HG03575 (cell line): ENCODE data around the gene MORN1.

Source experiments
- ATAC-seq: cut with Tn5 transposase; IDR thresholded peaks from one replicate; pipeline ENCODE4 v1.9.1; 2021; ENCODE audit not compliant: unreplicated experiment, insufficient number of reproducible peaks, low FRiP score; ENCODE audit errors: extremely low read depth

Gene MORN1

GRCh38 chr1:2407166-2407990 lies 16.0 kb upstream of the MORN1 start:
- ATAC-seq = no peak

GRCh38 chr1:2406451-2407041 lies 15.2 kb upstream of the MORN1 start:
- no peak for ATAC-seq

GRCh38 chr1:2405588-2406295 lies 14.4 kb upstream of the MORN1 start:
- ATAC-seq = no peak

DNA sequence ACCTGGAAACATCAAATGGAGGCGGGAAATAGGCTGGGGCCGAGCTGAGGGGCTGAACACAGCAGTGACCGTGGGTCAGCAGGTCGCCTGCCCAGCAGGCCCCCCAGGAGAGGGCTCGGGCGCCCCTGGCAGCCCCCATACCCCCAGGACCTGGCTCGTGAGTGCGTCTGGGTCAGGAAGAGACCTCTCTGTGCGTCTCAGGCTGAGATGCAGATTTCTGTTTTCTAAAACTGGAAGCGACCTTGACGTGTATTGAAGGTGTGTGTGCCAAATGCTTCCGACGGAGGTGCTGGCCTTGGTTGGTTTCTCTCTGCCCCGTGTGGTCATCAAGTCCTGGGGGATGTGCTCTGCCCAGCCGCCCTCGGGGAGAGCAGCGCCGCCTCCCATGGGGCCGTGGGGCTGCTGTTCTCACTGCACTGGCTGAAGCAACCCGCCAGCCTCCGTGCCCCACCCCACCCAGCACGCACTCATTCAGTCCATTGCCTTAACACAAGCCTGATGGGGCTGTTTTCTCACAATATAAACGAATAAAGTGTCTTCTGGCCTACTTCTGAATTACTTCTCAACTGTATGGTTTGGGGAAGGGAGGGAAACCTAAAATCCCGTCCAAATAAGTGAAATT lies 13.6 kb upstream of the MORN1 start:
- ATAC-seq = no peak

- ATAC-seq = no peak
Measured at GRCh38 chr1:2404142-2404889, 13.0 kb upstream of the MORN1 start.

- no peak for ATAC-seq
Measured at GRCh38 chr1:2403273-2403672, 11.9 kb upstream of the MORN1 start.

DNA sequence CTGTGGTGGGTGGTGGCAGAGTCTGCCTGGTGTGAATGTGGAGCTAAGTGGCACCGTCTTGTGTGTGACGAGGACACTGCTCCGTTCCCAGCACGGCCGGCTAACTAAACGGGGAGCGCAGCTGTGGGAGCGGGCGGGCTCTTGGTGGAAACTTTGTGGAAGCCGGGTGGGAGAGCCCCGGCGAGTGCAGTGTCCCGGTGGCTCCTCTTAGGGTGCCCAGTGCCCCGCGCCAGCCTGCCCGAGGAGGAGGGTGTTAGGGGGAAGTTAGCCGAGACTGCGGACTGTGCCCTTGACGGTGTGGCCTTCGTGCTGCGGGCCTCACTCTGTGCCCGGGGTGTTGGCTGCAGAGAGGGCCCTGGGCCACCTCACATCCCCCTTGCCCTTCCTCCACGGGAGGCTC lies 11.1 kb upstream of the MORN1 start:
- ATAC-seq = no peak

GRCh38 chr1:2400950-2401649 lies 9.7 kb upstream of the MORN1 start:
- ATAC-seq = no peak

- ATAC-seq = no peak
Measured at GRCh38 chr1:2400576-2400909, 9.2 kb upstream of the MORN1 start.

- no peak for ATAC-seq
Measured at GRCh38 chr1:2399890-2400575, 8.7 kb upstream of the MORN1 start.

- ATAC-seq = no peak
Measured at GRCh38 chr1:2398871-2399270, 7.5 kb upstream of the MORN1 start.

DNA sequence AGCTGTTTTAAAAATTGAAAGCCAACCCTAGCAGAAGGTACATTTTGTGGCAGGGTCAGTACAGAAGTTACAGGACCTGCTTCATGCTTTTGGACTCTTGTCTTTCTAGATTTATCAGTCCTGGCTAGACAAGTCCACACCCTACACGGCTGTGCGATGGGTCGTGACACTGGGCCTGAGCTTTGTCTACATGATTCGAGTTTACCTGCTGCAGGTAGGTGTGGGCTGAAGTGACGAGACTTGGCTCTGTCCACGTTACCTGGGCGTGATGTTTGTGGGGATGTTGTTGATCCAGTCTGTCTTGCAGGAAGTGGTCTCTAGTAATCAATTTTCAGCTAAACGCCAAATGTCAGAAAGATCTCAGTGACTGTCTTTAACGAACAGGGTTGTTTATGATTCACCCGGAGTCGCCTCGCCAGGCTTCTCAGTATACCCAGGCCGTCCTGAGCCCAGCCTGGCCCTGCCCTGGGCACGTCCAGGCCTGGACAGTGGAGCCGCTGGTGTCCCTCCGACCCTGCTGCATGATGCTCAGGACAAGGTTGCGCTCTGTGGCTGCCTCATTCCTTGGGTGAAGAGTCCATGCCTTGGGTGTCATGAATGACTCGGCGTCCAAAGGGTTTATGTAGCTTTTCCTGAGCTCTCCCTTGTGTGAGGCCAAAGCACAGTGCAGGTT lies 5.8 kb upstream of the MORN1 start:
- no peak for ATAC-seq

DNA sequence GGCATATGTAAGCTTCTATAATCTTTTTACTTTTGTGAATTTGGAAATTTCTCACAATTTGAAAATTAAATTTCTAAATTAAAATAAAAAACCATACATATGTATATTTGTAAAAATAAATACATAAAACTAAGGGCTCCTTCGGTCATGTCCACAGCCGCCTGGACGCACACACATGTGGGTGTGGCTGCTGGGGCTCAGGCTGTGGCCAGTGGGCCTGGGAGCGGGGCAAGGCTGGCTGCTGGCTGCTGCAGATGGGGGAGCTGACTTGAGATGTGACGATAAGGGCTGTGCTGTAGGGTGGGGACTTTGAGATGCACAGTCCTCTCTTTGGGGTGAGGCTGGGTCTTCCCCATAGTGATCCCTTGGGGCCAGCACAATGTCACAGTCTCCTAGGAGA lies 5.1 kb upstream of the MORN1 start:
- no peak for ATAC-seq

GRCh38 chr1:2396059-2396458 lies 4.7 kb upstream of the MORN1 start:
- no peak for ATAC-seq

- no peak for ATAC-seq
Measured at GRCh38 chr1:2395245-2395644, 3.9 kb upstream of the MORN1 start.

DNA sequence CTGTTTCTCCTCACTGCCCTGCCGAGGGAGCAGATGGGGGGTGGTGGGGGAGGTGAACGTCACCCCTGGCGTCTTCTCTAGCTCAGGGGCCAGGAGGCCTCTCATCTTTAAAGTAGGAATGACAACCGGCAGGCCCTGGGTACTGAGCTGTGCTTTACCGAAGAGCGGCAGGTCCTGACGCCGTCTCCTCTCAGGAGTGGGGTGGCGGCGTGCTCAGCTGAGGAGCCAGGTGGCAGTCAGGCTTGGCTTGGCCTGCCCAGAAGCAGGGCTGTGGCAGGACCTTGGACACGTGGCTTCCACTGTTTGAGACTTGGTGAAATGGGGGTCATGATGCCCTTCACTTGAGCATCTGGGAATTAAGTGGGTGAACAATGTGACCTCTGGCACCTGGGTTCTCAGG lies 3.4 kb upstream of the MORN1 start:
- ATAC-seq = no peak

GRCh38 chr1:2394220-2394619 lies 2.9 kb upstream of the MORN1 start:
- no peak for ATAC-seq

- no peak for ATAC-seq
Measured at GRCh38 chr1:2393471-2393877, 2.1 kb upstream of the MORN1 start.
